A673 (cell line): Measurements from ENCODE around the gene XG.

Experiments used
- CTCF ChIP-seq: fragments of 300-800, 200-600 bp; sonication (generic); conservative IDR thresholded peaks from 2 replicates; pipeline ENCODE4 v1.5.1; 2017; ENCODE audit warnings: low read depth, mild to moderate bottlenecking, antibody characterized with exemption, low read length, moderate library complexity, mixed read lengths
- EZH2 ChIP-seq: fragments of 200-600 bp; sonication (generic); IDR thresholded peaks from 2 replicates; pipeline ENCODE4 v1.6.1; 2017; ENCODE audit warnings: borderline replicate concordance, low read depth, mild to moderate bottlenecking, mixed read lengths, antibody characterized with exemption, low read length; ENCODE audit not compliant: poor library complexity, severe bottlenecking

- TF ChIP-seq CTCF (no peak), EZH2 (no peak)
Observed at GRCh38 chrX:2840961-2841360, 89.1 kb downstream of the XG start.
